Body of pancreas (tissue), 4 donors: ENCODE data around the gene WDR64. TPM values are rescaled to one million over a fixed set of nuclear protein-coding genes. Genes with fewer than 3 reads are reported as not detected.

Experiments used
- ATAC-seq: fragments of 150-250 bp; one replicate; pipeline ENCODE4 v1.9.1; 2016
- DNase-seq, 4 donors: peaks; one replicate each; pipeline ENCODE4 v3.0.0-alpha.2; 2019
- H3K27ac ChIP-seq, 4 donors: fragments of 200-600 bp; sonication (generic); 1 replicate in 3 of 4; 2 replicates in 1 of 4; pipeline versions ENCODE4 v1.5.1 to v1.6.1; 2016 to 2019; ENCODE audit warnings: mild to moderate bottlenecking in 1 of 4, mixed read lengths in 1 of 4, moderate library complexity in 1 of 4
- H3K27me3 ChIP-seq, 2 donors: fragments of 200-600 bp; sonication (generic); one replicate each; pipeline ENCODE4 v1.6.0; 2016; ENCODE audit warnings: mild to moderate bottlenecking in 1 of 2
- H3K36me3 ChIP-seq, 2 donors: fragments of 200-600 bp; sonication (generic); replicated peaks in 1 of 2; 2 replicates each; pipeline ENCODE4 v1.5.1; 2016; ENCODE audit warnings: low read depth in 2 of 2; ENCODE audit not compliant: insufficient read depth in 1 of 2
- H3K4me1 ChIP-seq: fragments of 200-600 bp; sonication (generic); one replicate; pipeline ENCODE4 v1.6.0; 2016
- H3K4me3 ChIP-seq, 2 donors: fragments of 200-600 bp; sonication (generic); 1 replicate in 1 of 2; 2 replicates in 1 of 2; pipeline ENCODE4 v1.5.1; 2016 to 2019
- H3K9me3 ChIP-seq, 3 donors: fragments of 200-600 bp; sonication (generic); 1 replicate in 2 of 3; 2 replicates in 1 of 3; pipeline ENCODE4 v1.5.1; 2016
- CTCF ChIP-seq, 7 experiments: fragments of 450-650 bp in 4 of 7; fragments of 200-600 bp in 3 of 7; sonication (generic) in 3 of 7; IDR thresholded peaks; one replicate each; pipeline ENCODE4 v1.5.1; 2016 to 2019; ENCODE audit warnings: antibody characterized with exemption in 7 of 7
- POLR2A ChIP-seq, 3 donors: fragments of 450-650 bp; IDR thresholded peaks; one replicate each; pipeline ENCODE4 v1.6.1; 2016; ENCODE audit warnings: antibody characterized with exemption in 3 of 3, mild to moderate bottlenecking in 2 of 3
- WGBS, 2 donors: methylation state at CpG; one replicate each; pipeline ENCODE4 v1.1.5; 2017; 5-methylcytosine and 5-hydroxymethylcytosine counted together
- intact Hi-C: fragments of 100-400 bp; cut with DNase I; formaldehyde crosslinking; loops from one replicate; pipeline ENCODE4 v1.15.1; 2023
- total RNA-seq, 2 donors: library from RNA; depleted of rRNA; stranded (reverse); fragments of >200 nt; gene quantifications; one replicate each; pipeline ENCODE4 v1.1.0, GENCODE V29; 2016

The WDR64 gene
- total RNA-seq, 2 donors from 2014 or later, result not detected

GRCh38 chr1:241847796-241848685, 196.0 kb downstream of the WDR64 start, which contains the start of gene EXO1:
TSS of gene EXO1 (plus strand) at chr1:241848204. CDS start at chr1:241850426, 2,222 bp downstream.
- Histone ChIP-seq H3K27ac (peak within 1 kb of the TSS; percentile 75 to 97 (median 86)), H3K36me3 (no peaks in the 10 kb centered on the region), H3K4me3 (peak within 1 kb of the TSS; percentile 26 to 88), H3K4me1 (peaks cover 12% of the 10 kb centered on the region), H3K9me3 (no peaks in the 10 kb centered on the region), H3K27me3 (no peaks in the 10 kb centered on the region)
- 0% methylated on average over 21 to 68 of the region's 68 CpGs for WGBS, 2 donors
- ATAC-seq (peak; percentile 96), DNase-seq (peak; percentile 80 to 88 (median 86))
- intact Hi-C loops, result no loop called here
- TF ChIP-seq CTCF (IDR thresholded peaks at IDR 0.05), result peak in 3 of 7 experiments; percentile 12 to 30 (median 21)
- peak in 2 of 3 donors; percentile 27 to 49 for TF ChIP-seq POLR2A (IDR thresholded peaks at IDR 0.05)

- Histone ChIP-seq H3K27me3 (no peaks in the 10 kb centered on the region), H3K4me3 (no peak overlapping the region), H3K27ac (no peak overlapping the region), H3K36me3 (no peaks in the 10 kb centered on the region), H3K4me1 (peaks cover 12% of the 10 kb centered on the region), H3K9me3 (no peaks in the 10 kb centered on the region)
- intact Hi-C loops, result no loop called here
- ATAC-seq, result no peak
- WGBS, 2 donors, result 5 to 7% methylated on average over 13 of the region's 13 CpGs
- DNase-seq, result no peak
- TF ChIP-seq CTCF (IDR thresholded peaks at IDR 0.05) (no peak), POLR2A (IDR thresholded peaks at IDR 0.05) (no peak)
Observed at GRCh38 chr1:241848686-241849344, 196.7 kb downstream of the WDR64 start.

GRCh38 chr1:241849345-241849695, 197.2 kb downstream of the WDR64 start:
- no peak for TF ChIP-seq CTCF (IDR thresholded peaks at IDR 0.05)
- TF ChIP-seq POLR2A (IDR thresholded peaks at IDR 0.05), result no peak
- H3K4me3 ChIP-seq, result no peak overlapping the region
- intact Hi-C loops, result no loop called here
- no peaks in the 10 kb centered on the region for H3K36me3 ChIP-seq
- H3K27ac ChIP-seq, result no peak overlapping the region
- H3K27me3 ChIP-seq, result no peaks in the 10 kb centered on the region
- no peaks in the 10 kb centered on the region for H3K9me3 ChIP-seq
- H3K4me1 ChIP-seq, result peaks cover 12% of the 10 kb centered on the region
- no peak for ATAC-seq
- 44 to 57% methylated on average over 6 of the region's 6 CpGs for WGBS, 2 donors
- DNase-seq, result no peak

Other genes starting within 250 kb of the WDR64 start
- 10 to 100 TPM; 12.5 to 27.0 TPM for gene FH, start 132.5 kb upstream of the WDR64 start, total RNA-seq
- gene KMO, start 119.9 kb upstream of the WDR64 start, total RNA-seq, result 1 to 10 TPM; 1.3 to 3.6 TPM
- gene CHML, start 11.9 kb upstream of the WDR64 start, total RNA-seq, result 1 to 10 TPM; 1.6 to 3.6 TPM
- 1 to 10 TPM; 2.3 to 7.0 TPM for gene OPN3, start 11.9 kb upstream of the WDR64 start, total RNA-seq
- not detected for gene EXO1, start 195.9 kb downstream of the WDR64 start, total RNA-seq